ENCODE results near the gene COL8A2.

The COL8A2 gene

GRCh38 chr1:36153476-36153875, 28.5 kb upstream of the COL8A2 start:
- no peak for ATAC-seq (ENCODE audit: low read depth)

DNA sequence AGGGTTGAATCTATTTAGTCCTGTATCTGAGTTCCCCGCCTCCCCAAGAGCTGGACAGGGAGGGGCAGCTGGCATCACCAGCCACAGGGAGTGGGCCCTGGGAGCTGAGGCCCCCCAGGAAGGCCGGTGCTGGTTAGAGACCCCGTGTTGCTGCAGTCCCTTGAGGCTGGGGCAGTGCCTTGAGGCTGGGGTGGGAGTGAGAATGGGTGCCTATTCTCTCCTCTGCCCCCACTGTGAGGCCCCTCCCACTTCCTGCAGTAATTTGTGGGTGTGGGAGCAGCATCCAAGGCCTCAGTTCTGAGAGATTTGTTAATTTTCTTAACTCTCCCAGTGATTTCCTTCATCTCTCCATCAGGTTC, 26.8 kb upstream of the COL8A2 start:
- Mint-ChIP-seq H3K27ac (peak overlapping the region; percentile 96), H3K27me3 (no peaks in the 10 kb centered on the region), H3K36me3 (peaks cover 1% of the 10 kb centered on the region), H3K9me3 (no peaks in the 10 kb centered on the region), H3K4me3 (peak overlapping the region; percentile 50), H3K4me1 (peaks cover 29% of the 10 kb centered on the region)
- DNase-seq (ENCODE audit: low spot score in 2 of 2) (no peak), ATAC-seq (ENCODE audit: low read depth) (no peak)

More at GRCh38 chr1:36153476-36153875, 28.5 kb upstream of the COL8A2 start:
- Mint-ChIP-seq H3K27me3 (no peaks in the 10 kb centered on the region), H3K27ac (no peak overlapping the region), H3K36me3 (no peaks in the 10 kb centered on the region), H3K9me3 (no peaks in the 10 kb centered on the region), H3K4me1 (peaks cover 37% of the 10 kb centered on the region), H3K4me3 (no peak overlapping the region)
- no peak for DNase-seq (ENCODE audit: low spot score in 2 of 2)

- ATAC-seq (ENCODE audit: low read depth) = no peak
- H3K27me3 Mint-ChIP-seq = no peaks in the 10 kb centered on the region
- no peak for DNase-seq (ENCODE audit: low spot score in 2 of 2)
- peaks cover 29% of the 10 kb centered on the region for H3K4me1 Mint-ChIP-seq
- H3K36me3 Mint-ChIP-seq = peaks cover 2% of the 10 kb centered on the region
- peak overlapping the region; percentile 96 for H3K4me3 Mint-ChIP-seq
- H3K27ac Mint-ChIP-seq = peak overlapping the region; percentile 96
- no peaks in the 10 kb centered on the region for H3K9me3 Mint-ChIP-seq
Observed at GRCh38 chr1:36151134-36151844, 26.3 kb upstream of the COL8A2 start.

DNA sequence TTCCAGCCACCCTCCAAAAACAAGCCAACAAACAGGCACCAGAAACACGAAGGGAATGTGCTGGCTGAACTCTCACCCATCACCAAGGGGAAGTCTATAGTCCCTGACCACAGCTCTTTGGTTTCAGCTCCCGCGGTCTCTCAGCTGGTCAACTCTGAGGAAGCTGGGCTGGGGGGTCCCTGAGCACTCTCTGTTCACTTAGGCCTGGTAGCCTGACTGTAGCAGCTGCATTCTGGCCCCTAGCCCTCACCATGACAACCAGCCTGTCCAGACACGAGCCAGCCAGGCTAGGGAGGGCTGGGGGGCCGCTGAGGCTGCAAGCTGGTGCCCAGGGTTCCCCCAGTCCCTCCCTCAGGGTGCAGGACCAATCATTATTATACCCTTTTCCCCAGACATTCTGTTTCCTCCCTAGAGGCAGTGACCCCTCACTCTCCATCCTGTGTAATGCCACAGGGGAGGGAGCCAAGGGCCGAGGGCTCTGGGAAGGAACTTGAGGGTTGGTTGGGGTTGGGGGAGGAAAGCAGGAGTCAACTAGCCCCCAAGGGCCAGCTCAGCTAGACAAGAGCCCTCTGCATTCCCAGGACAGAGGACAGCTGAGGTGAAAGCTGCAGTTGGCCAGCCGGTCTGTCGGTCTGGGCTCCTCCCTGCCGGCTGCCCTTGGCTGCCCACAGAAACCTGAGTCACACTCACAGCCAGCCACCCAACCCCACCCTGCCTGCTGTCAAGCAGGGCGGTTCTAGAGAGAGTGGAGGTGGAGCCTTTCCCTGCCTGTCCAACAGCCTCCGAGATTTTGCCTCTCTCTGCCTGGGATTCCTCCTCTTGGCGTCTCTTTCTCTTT, 25.5 kb upstream of the COL8A2 start:
- Mint-ChIP-seq H3K27ac (peak overlapping the region; percentile 96), H3K4me3 (peak overlapping the region; percentile 96), H3K4me1 (peaks cover 29% of the 10 kb centered on the region), H3K9me3 (no peaks in the 10 kb centered on the region), H3K36me3 (peaks cover 2% of the 10 kb centered on the region), H3K27me3 (no peaks in the 10 kb centered on the region)
- ATAC-seq (ENCODE audit: low read depth) = peak; percentile 12
- DNase-seq (ENCODE audit: low spot score in 2 of 2) = peak in 1 of 2 donors; percentile 52

- no peaks in the 10 kb centered on the region for H3K27me3 Mint-ChIP-seq
- ATAC-seq (ENCODE audit: low read depth) (no peak), DNase-seq (ENCODE audit: low spot score in 2 of 2) (no peak)
- H3K9me3 Mint-ChIP-seq = no peaks in the 10 kb centered on the region
- peaks cover 29% of the 10 kb centered on the region for H3K4me1 Mint-ChIP-seq
- peaks cover 2% of the 10 kb centered on the region for H3K36me3 Mint-ChIP-seq
- peak overlapping the region; percentile 96 for H3K27ac Mint-ChIP-seq
- H3K4me3 Mint-ChIP-seq = peak overlapping the region; percentile 96
Observed at GRCh38 chr1:36149973-36150295, 24.9 kb upstream of the COL8A2 start.

- ATAC-seq (ENCODE audit: low read depth) (peak; percentile 91), DNase-seq (ENCODE audit: low spot score in 2 of 2) (peak; percentile 94 to 98)
- Mint-ChIP-seq H3K36me3 (peaks cover 2% of the 10 kb centered on the region), H3K27me3 (no peaks in the 10 kb centered on the region), H3K9me3 (no peaks in the 10 kb centered on the region), H3K4me1 (peaks cover 27% of the 10 kb centered on the region), H3K27ac (peak within 1 kb of the TSS; percentile 96), H3K4me3 (peak within 1 kb of the TSS; percentile 96)
Observed at GRCh38 chr1:36149237-36149972, 24.4 kb upstream of the COL8A2 start, which contains the start of gene TRAPPC3. TRAPPC3 (minus strand) TSS chr1:36149486; CDS start chr1:36149378, 108 bp downstream.

- Mint-ChIP-seq H3K4me1 (peaks cover 26% of the 10 kb centered on the region), H3K27ac (peak overlapping the region; percentile 96), H3K36me3 (peaks cover 2% of the 10 kb centered on the region), H3K9me3 (no peaks in the 10 kb centered on the region), H3K4me3 (peak overlapping the region; percentile 96), H3K27me3 (no peaks in the 10 kb centered on the region)
- DNase-seq (ENCODE audit: low spot score in 2 of 2) = no peak
- peak; percentile 15 for ATAC-seq (ENCODE audit: low read depth)
Observed at GRCh38 chr1:36148821-36149236, 23.8 kb upstream of the COL8A2 start.

DNA sequence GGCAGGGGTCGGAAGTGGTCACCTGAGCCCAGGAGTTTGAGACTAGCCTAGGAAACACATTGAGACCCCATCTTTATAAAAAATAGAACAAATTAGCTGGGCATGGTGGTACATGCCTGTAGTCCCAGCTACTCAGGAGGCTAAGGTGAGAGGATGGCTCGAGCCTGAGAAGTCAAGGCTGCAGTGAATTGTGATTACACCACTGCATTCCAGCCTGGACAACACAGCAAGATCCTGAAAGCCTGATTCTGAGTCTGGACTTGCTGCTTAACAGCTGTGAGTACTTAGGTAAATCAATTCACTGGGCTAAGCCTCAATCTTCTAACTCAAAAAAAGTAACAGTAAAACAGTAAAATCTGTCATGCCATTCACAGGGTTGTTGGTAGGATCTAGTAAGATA, 19.4 kb upstream of the COL8A2 start:
- Mint-ChIP-seq H3K27ac (no peak overlapping the region), H3K27me3 (no peaks in the 10 kb centered on the region), H3K4me1 (peaks cover 19% of the 10 kb centered on the region), H3K9me3 (no peaks in the 10 kb centered on the region), H3K4me3 (no peak overlapping the region), H3K36me3 (peaks cover 9% of the 10 kb centered on the region)
- no peak for ATAC-seq (ENCODE audit: low read depth)
- DNase-seq (ENCODE audit: low spot score in 2 of 2) = no peak

- Mint-ChIP-seq H3K27me3 (no peaks in the 10 kb centered on the region), H3K36me3 (peaks cover 12% of the 10 kb centered on the region), H3K9me3 (no peaks in the 10 kb centered on the region), H3K27ac (no peak overlapping the region), H3K4me1 (peaks cover 19% of the 10 kb centered on the region), H3K4me3 (no peak overlapping the region)
- ATAC-seq (ENCODE audit: low read depth) = no peak
- no peak for DNase-seq (ENCODE audit: low spot score in 2 of 2)
Observed at GRCh38 chr1:36143424-36143823, 18.4 kb upstream of the COL8A2 start.

DNA sequence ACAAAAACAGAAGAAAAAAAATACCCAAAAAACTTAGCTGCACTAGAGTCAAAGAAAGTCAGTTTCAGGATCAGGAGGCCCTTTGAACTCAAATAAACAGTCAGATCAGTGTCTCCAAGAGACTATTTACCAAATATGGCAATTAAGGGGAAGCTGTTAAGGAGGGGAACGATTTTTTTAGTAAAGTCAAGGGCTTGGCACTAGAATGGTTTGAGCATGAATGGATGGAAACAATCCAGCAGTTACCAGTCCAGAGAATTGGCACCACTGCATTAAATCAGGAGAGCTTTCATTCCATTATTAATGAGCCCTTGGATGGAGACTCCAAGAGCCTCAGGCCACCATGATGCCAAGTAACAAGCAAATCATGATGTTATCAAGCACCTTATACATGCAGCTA, 17.1 kb upstream of the COL8A2 start:
- no peak overlapping the region for H3K27ac Mint-ChIP-seq
- no peaks in the 10 kb centered on the region for H3K27me3 Mint-ChIP-seq

DNA sequence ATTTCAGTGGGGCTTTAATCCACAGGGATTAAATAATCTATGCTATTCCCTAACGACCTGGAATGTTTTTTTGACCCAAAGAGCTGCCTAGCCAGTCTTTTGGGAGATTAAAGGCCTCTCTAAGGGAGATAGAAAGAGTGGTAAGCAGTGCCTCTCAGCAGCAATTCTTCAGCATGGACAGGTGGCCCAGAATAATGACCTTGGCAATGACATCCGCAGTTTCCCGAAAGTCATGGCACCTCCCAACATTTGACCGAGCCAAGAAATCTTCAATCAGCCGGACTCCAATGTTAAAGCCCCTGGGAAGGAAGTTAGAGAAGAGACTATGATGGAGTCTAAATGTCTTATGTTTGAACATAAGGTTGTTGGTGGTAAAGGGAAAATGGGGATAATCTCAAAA, 14.5 kb upstream of the COL8A2 start:
- no peak for ATAC-seq (ENCODE audit: low read depth)
- H3K36me3 Mint-ChIP-seq = peaks cover 19% of the 10 kb centered on the region
- no peak overlapping the region for H3K27ac Mint-ChIP-seq

More for the DNA sequence above, 17.1 kb upstream of the COL8A2 start:
- no peak overlapping the region for H3K4me3 Mint-ChIP-seq
- H3K9me3 Mint-ChIP-seq = no peaks in the 10 kb centered on the region
- DNase-seq (ENCODE audit: low spot score in 2 of 2) = no peak
- H3K4me1 Mint-ChIP-seq = peaks cover 13% of the 10 kb centered on the region
- H3K36me3 Mint-ChIP-seq = peaks cover 19% of the 10 kb centered on the region
- no peak for ATAC-seq (ENCODE audit: low read depth)

GRCh38 chr1:36137776-36138175, 12.8 kb upstream of the COL8A2 start:
- DNase-seq (ENCODE audit: low spot score in 2 of 2) (no peak), ATAC-seq (ENCODE audit: low read depth) (no peak)
- Mint-ChIP-seq H3K9me3 (no peaks in the 10 kb centered on the region), H3K4me3 (no peak overlapping the region), H3K36me3 (peaks cover 18% of the 10 kb centered on the region), H3K4me1 (peaks cover 5% of the 10 kb centered on the region), H3K27me3 (no peaks in the 10 kb centered on the region), H3K27ac (no peak overlapping the region)

More for the DNA sequence above, 14.5 kb upstream of the COL8A2 start:
- H3K27me3 Mint-ChIP-seq = no peaks in the 10 kb centered on the region
- H3K4me1 Mint-ChIP-seq = peaks cover 13% of the 10 kb centered on the region
- no peak overlapping the region for H3K4me3 Mint-ChIP-seq
- no peaks in the 10 kb centered on the region for H3K9me3 Mint-ChIP-seq
- no peak for DNase-seq (ENCODE audit: low spot score in 2 of 2)

DNA sequence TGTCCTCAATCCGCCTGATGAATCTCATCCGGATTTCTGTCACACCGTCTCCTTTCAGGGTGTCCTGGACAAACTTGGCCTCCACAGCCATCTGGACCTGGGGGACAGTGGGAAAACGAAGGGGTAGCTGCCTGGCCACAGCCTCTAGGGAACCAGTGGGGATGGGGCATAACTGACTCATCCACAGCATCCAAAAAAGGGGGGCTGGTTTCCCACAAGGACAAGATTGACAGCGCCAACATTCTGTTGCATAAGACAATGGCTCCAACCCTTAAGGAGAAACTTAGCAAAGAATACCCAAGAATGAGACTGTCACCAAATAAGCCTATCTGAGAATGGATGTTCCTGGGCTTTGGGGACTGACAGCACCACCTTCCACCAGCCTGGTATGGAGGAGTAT, 12.2 kb upstream of the COL8A2 start:
- Mint-ChIP-seq H3K4me1 (peaks cover 5% of the 10 kb centered on the region), H3K27ac (no peak overlapping the region), H3K36me3 (peaks cover 18% of the 10 kb centered on the region), H3K27me3 (no peaks in the 10 kb centered on the region), H3K9me3 (no peaks in the 10 kb centered on the region), H3K4me3 (no peak overlapping the region)
- no peak for ATAC-seq (ENCODE audit: low read depth)
- DNase-seq (ENCODE audit: low spot score in 2 of 2) = no peak

- no peak for DNase-seq (ENCODE audit: low spot score in 2 of 2)
- Mint-ChIP-seq H3K9me3 (no peaks in the 10 kb centered on the region), H3K36me3 (peaks cover 18% of the 10 kb centered on the region)
Observed at GRCh38 chr1:36136535-36136934, 11.5 kb upstream of the COL8A2 start.

More at GRCh38 chr1:36136535-36136934, 11.5 kb upstream of the COL8A2 start:
- Mint-ChIP-seq H3K4me3 (no peak overlapping the region), H3K4me1 (peaks cover 3% of the 10 kb centered on the region), H3K27ac (no peak overlapping the region), H3K27me3 (no peaks in the 10 kb centered on the region)
- ATAC-seq (ENCODE audit: low read depth) = no peak

All from memory B cell (primary cell).